K562 (cell line): Measurements from ENCODE around the gene HS3ST3B1. TPM values are rescaled to one million over a fixed set of nuclear protein-coding genes. Genes with fewer than 3 reads are reported as not detected.

Experiments
- ATAC-seq: fragments of 200-7000 bp; cut with Tn5 transposase; 3 replicates; pipeline ENCODE4 v1.9.1; 2020; ENCODE audit warnings: moderate library complexity
- BruUV-seq: library from RNA; stranded (reverse); fragments of 400-500 nt; replicated peaks from 2 replicates; lab custom pipeline; 2021; lab: Mats Ljungman, UMichigan
- CTCF ChIA-PET: fragments of 300-600 bp; formaldehyde crosslinking; extraction: SDS; loops from one replicate; lab custom pipeline; 2021; ENCODE audit warnings: low intra/inter-chr PET ratio; lab: Yijun Ruan, JAX
- POLR2A ChIA-PET: fragments of 300-600, 350-650 bp; sonication (Branson Sonifier 250); formaldehyde crosslinking; extraction: SDS; loops from one replicate; lab custom pipeline; 2021; ENCODE audit warnings: antibody characterized with exemption, inconsistent platforms; lab: Yijun Ruan, JAX
- DNase-seq, 4 experiments: peaks; one replicate each; pipeline versions ENCODE4 v3.0.0 to v3.0.0-alpha.2; 2011 to 2018; ENCODE audit warnings: low spot score in 3 of 4, mixed read lengths in 3 of 4; ENCODE audit errors: extremely low read depth in 1 of 4
- FAIRE-seq: peaks from 2 replicates; lab custom pipeline; 2011; peaks lifted over from hg19 to GRCh38; lab: Jason Lieb, UNC
- H2AFZ ChIP-seq: 2 replicates; pipeline ENCODE4 v1.6.0; 2011; ENCODE audit warnings: low read depth, low read length, control low read depth, inconsistent platforms
- H3K27ac ChIP-seq: fragments of 200-600 bp; 3 replicates; pipeline ENCODE4 v1.8.0; 2011; ENCODE audit warnings: low read depth, mild to moderate bottlenecking, control low read depth, inconsistent platforms, low read length, moderate library complexity, mixed read lengths; ENCODE audit errors: extremely low read depth
- H3K27me3 ChIP-seq, 2 experiments: fragments of 300-600 bp in 1 of 2; 2 replicates in 1 of 2; 3 replicates in 1 of 2; pipeline versions ENCODE4 v1.6.0 to v1.8.0; 2011; ENCODE audit warnings: inconsistent platforms in 2 of 2, low read length in 2 of 2, mild to moderate bottlenecking in 1 of 2, mixed read lengths in 1 of 2, moderate library complexity in 1 of 2; ENCODE audit not compliant: control insufficient read depth in 2 of 2, insufficient read depth in 2 of 2
- H3K36me3 ChIP-seq: fragments of 300-600 bp; 3 replicates; pipeline ENCODE4 v1.8.0; 2011; ENCODE audit warnings: mild to moderate bottlenecking, low read length, inconsistent platforms; ENCODE audit not compliant: control insufficient read depth, insufficient read depth
- H3K4me1 ChIP-seq, 2 experiments: fragments of 200-600 bp in 1 of 2; replicated peaks in 1 of 2; 2 replicates in 1 of 2; 3 replicates in 1 of 2; pipeline versions ENCODE4 v1.5.1 to v1.8.0; 2011; ENCODE audit warnings: inconsistent platforms in 2 of 2, low read length in 2 of 2, mild to moderate bottlenecking in 1 of 2, mixed read lengths in 1 of 2, moderate library complexity in 1 of 2; ENCODE audit not compliant: control insufficient read depth in 2 of 2, insufficient read depth in 2 of 2
- H3K4me2 ChIP-seq: 2 replicates; pipeline ENCODE4 v1.6.1; 2011; ENCODE audit warnings: low read length, control low read depth, inconsistent platforms, mixed read lengths; ENCODE audit not compliant: insufficient read depth
- H3K4me3 ChIP-seq: fragments of 200-600 bp; sonication (generic), shearing (Covaris generic); 2 replicates; pipeline ENCODE4 v1.5.1; 2016; ENCODE audit warnings: control low read depth, inconsistent platforms
- H3K79me2 ChIP-seq: fragments of 200-600 bp; 3 replicates; pipeline ENCODE4 v1.8.0; 2011; ENCODE audit warnings: low read length, inconsistent platforms; ENCODE audit not compliant: control insufficient read depth, insufficient read depth
- H3K9ac ChIP-seq, 2 experiments: 2 replicates each; pipeline versions ENCODE4 v1.6.0 to v1.6.1; 2011; ENCODE audit warnings: low read depth in 2 of 2, low read length in 2 of 2, control low read depth in 1 of 2, inconsistent platforms in 1 of 2, mild to moderate bottlenecking in 1 of 2, mixed read lengths in 1 of 2; ENCODE audit not compliant: insufficient read depth in 1 of 2
- H3K9me1 ChIP-seq: one replicate; pipeline ENCODE4 v1.6.0; 2011; ENCODE audit warnings: inconsistent platforms, mild to moderate bottlenecking, low read length, moderate library complexity; ENCODE audit not compliant: control insufficient read depth, insufficient read depth
- H3K9me3 ChIP-seq: replicated peaks from 2 replicates; pipeline ENCODE4 v1.5.1; 2011; ENCODE audit warnings: low read depth, low read length, inconsistent platforms; ENCODE audit not compliant: control insufficient read depth, insufficient read depth
- H4K20me1 ChIP-seq: replicated peaks from 2 replicates; pipeline ENCODE4 v1.6.1; 2011; ENCODE audit warnings: low read length, inconsistent platforms, mixed read lengths; ENCODE audit not compliant: control insufficient read depth, insufficient read depth
- CBFA2T2 ChIP-seq: fragments of 450-650 bp; conservative IDR thresholded peaks from 2 replicates; pipeline ENCODE4 v1.6.1; 2017; ENCODE audit warnings: mild to moderate bottlenecking
- FOXJ2 ChIP-seq: fragments of 200-800 bp; sonication (Bioruptor generic); IDR thresholded peaks from 2 replicates; pipeline ENCODE4 v1.6.1; 2016; ENCODE audit warnings: missing genetic modification characterization, missing compliant biosample characterization
- HINFP ChIP-seq: fragments of 450-650 bp; conservative IDR thresholded peaks from 2 replicates; pipeline ENCODE4 v1.6.1; 2016; ENCODE audit warnings: missing genetic modification characterization, low read depth, mild to moderate bottlenecking, control low read depth, missing compliant biosample characterization
- POLR2AphosphoS2 ChIP-seq: IDR thresholded peaks from 2 replicates; pipeline ENCODE4 v1.6.1; 2012; ENCODE audit warnings: low read length, improper control_type of control experiment
- SIRT6 ChIP-seq: IDR thresholded peaks from one replicate; pipeline ENCODE4 v1.6.1; 2012; ENCODE audit warnings: low read depth, mild to moderate bottlenecking, control low read depth, inconsistent platforms, low read length, moderate library complexity
- XRCC4 ChIP-seq: IDR thresholded peaks from one replicate; pipeline ENCODE4 v1.6.1; 2011; ENCODE audit not compliant: insufficient read depth, insufficient read length; ENCODE audit errors: extremely low read depth
- WGBS: fragments of 100-300 bp; shearing (Covaris generic); methylation state at CpG from one replicate; pipeline ENCODE4 v1.1.6; 2016; ENCODE audit warnings: low coverage, mixed read lengths; ENCODE audit not compliant: insufficient coverage; ENCODE audit errors: missing lambda C conversion rate; 5-methylcytosine and 5-hydroxymethylcytosine counted together
- in situ Hi-C: fragments of 300-500 bp; cut with MboI; formaldehyde crosslinking; loops from 4 replicates; pipeline ENCODE4 v1.15.0; 2018; ENCODE audit warnings: inconsistent platforms, mixed read lengths
- intact Hi-C: fragments of 100-400 bp; cut with micrococcal nuclease; formaldehyde crosslinking; loops from 2 replicates; pipeline ENCODE4 v1.14.2; 2022
- polyA plus RNA-seq, 8 experiments: library from polyadenylated mRNA; depleted of rRNA in 4 of 8; stranded (reverse) in 5 of 8; unstranded in 3 of 8; fragments of >200 nt; fragmentation: Nextera tagmentation in 2 of 8; fragmentation: Illumina TruSeq in 1 of 8; extraction: Ambion mirVana in 2 of 8; extraction: Trizol in 1 of 8; gene quantifications; 2 replicates each; pipeline versions ENCODE4 v1.2.1 to v1.2.3, GENCODE V29; 2011 to 2014; ENCODE audit warnings: inconsistent platforms in 1 of 8, missing spikeins in 1 of 8
- total RNA-seq, 7 experiments: library from RNA; depleted of rRNA in 6 of 7; stranded (reverse); fragments of >200 nt in 6 of 7; fragmentation: Illumina TruSeq in 2 of 7; extraction: Trizol in 2 of 7; gene quantifications; 2 replicates each; pipeline versions ENCODE4 v1.2.1 to v1.2.3, GENCODE V29; 2011 to 2021; ENCODE audit warnings: low replicate concordance in 1 of 7

Gene HS3ST3B1
- total and polyA plus RNA-seq, 9 of the 15 experiments (the other 6 are each of a cell fraction or from before 2014, with no cell fraction given), result 1.9 to 12.9 (median 3.7) TPM

- CTCF ChIA-PET, result no interaction called here
- H2AFZ ChIP-seq, result no peak overlapping the region
These were observed 53.9 kb downstream of the HS3ST3B1 start for GRCh38 chr17:14354807-14355206.

GRCh38 chr17:14355556-14355955 lies 54.7 kb downstream of the HS3ST3B1 start:
- no peak overlapping the region for H2AFZ ChIP-seq
- no peak overlapping the region for H3K27ac ChIP-seq
- H3K79me2 ChIP-seq, result no peaks in the 10 kb centered on the region
- H4K20me1 ChIP-seq, result no peaks in the 10 kb centered on the region
- no TSS peak for BruUV-seq
- intact Hi-C loops, result no loop called here
- no peaks in the 10 kb centered on the region for H3K36me3 ChIP-seq
- H3K4me1 ChIP-seq, result no peaks in the 10 kb centered on the region; a peak in 1 of 5 replicates
- no peaks in the 10 kb centered on the region for H3K27me3 ChIP-seq
- DNase-seq (no peak), ATAC-seq (no peak), FAIRE-seq (no peak)
- ChIA-PET POLR2A (interaction anchor here (0.7 to 0.8 kb wide), 2 partner anchors 9 to 10 kb away, joined by 3 read pairs; no protein-coding TSS in a partner anchor), CTCF (no interaction called here)
- H3K9me3 ChIP-seq, result no peaks in the 10 kb centered on the region
- H3K4me3 ChIP-seq, result no peak overlapping the region
- TF ChIP-seq FOXJ2 (tag), result no peak
- TF ChIP-seq CBFA2T2, result no peak
- no peak for TF ChIP-seq SIRT6
- H3K9me1 ChIP-seq, result no peaks in the 10 kb centered on the region
- H3K9ac ChIP-seq, result no peak overlapping the region
- no peak overlapping the region for H3K4me2 ChIP-seq
- in situ Hi-C loops, result no loop called here

More at GRCh38 chr17:14354807-14355206, 53.9 kb downstream of the HS3ST3B1 start:
- intact Hi-C loops (no loop called here), in situ Hi-C loops (no loop called here)
- H3K27me3 ChIP-seq, result no peaks in the 10 kb centered on the region
- no peak for ATAC-seq
- H3K36me3 ChIP-seq, result no peaks in the 10 kb centered on the region
- no peak for TF ChIP-seq HINFP (tag)
- no peak for TF ChIP-seq POLR2AphosphoS2
- no peak for TF ChIP-seq XRCC4
- no peak overlapping the region for H3K9ac ChIP-seq
- H3K27ac ChIP-seq, result no peak overlapping the region
- H3K9me1 ChIP-seq, result no peaks in the 10 kb centered on the region
- no peak overlapping the region for H3K4me3 ChIP-seq
- DNase-seq, result no peak
- H3K4me2 ChIP-seq, result no peak overlapping the region
- H3K9me3 ChIP-seq, result no peaks in the 10 kb centered on the region
- no peaks in the 10 kb centered on the region for H3K4me1 ChIP-seq
- no peaks in the 10 kb centered on the region for H3K79me2 ChIP-seq
- no TSS peak for BruUV-seq
- no peaks in the 10 kb centered on the region for H4K20me1 ChIP-seq
- no peak for FAIRE-seq
- POLR2A ChIA-PET, result interaction anchor here (0.8 kb wide), 1 partner anchor 8 kb away, joined by 3 read pairs; no protein-coding TSS in a partner anchor
- WGBS, result 0% methylated on average over 1 of the region's 2 CpGs
